NT2/D1 (cell line): ENCODE data around the gene LRP8.

Experiments used
- YY1 ChIP-seq: IDR thresholded peaks from 2 replicates; pipeline ENCODE4 v1.6.1; 2011; ENCODE audit not compliant: insufficient read length, insufficient read depth
- ZNF274 ChIP-seq: IDR thresholded peaks from 2 replicates; pipeline ENCODE4 v1.6.1; 2011; ENCODE audit warnings: mild to moderate bottlenecking, low read depth, low read length

DNA sequence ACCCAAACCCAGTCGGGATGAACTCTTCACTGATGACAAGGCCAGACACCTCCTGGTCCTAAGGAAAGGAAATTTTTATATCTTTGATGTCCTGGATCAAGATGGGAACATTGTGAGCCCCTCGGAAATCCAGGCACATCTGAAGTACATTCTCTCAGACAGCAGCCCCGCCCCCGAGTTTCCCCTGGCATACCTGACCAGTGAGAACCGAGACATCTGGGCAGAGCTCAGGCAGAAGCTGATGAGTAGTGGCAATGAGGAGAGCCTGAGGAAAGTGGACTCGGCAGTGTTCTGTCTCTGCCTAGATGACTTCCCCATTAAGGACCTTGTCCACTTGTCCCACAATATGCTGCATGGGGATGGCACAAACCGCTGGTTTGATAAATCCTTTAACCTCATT, 117.5 kb downstream of the LRP8 start:
- TF ChIP-seq ZNF274 (no peak), YY1 (no peak)
